Loucy (cell line): Measurements from ENCODE around the gene PXT1.

Experiments
- H2AFZ ChIP-seq: fragments of 200-600 bp; sonication (generic); 2 replicates; pipeline ENCODE4 v1.6.0; 2016; ENCODE audit warnings: antibody characterized with exemption, mild to moderate bottlenecking, low read length, moderate library complexity
- H3F3A ChIP-seq: fragments of 200-600 bp; 2 replicates; pipeline ENCODE4 v1.6.0; 2016; ENCODE audit warnings: antibody characterized with exemption, low read depth, mild to moderate bottlenecking
- H3K27me3 ChIP-seq: fragments of 200-600 bp; sonication (generic); 2 replicates; pipeline ENCODE4 v1.6.1; 2014; ENCODE audit warnings: low read length, mild to moderate bottlenecking; ENCODE audit not compliant: insufficient read depth, poor library complexity, severe bottlenecking
- H3K36me3 ChIP-seq: fragments of 200-600 bp; sonication (generic); 2 replicates; pipeline ENCODE4 v1.6.1; 2016; ENCODE audit warnings: low read length; ENCODE audit not compliant: insufficient read depth
- H3K4me1 ChIP-seq: fragments of 200-600 bp; sonication (generic); 2 replicates; pipeline ENCODE4 v1.5.1; 2014; ENCODE audit warnings: low read length, mild to moderate bottlenecking; ENCODE audit not compliant: insufficient read depth, poor library complexity, severe bottlenecking
- H3K4me2 ChIP-seq: fragments of 200-600 bp; sonication (generic); 2 replicates; pipeline ENCODE4 v1.6.0; 2014; ENCODE audit warnings: antibody characterized with exemption, low read length, low read depth, mild to moderate bottlenecking; ENCODE audit not compliant: poor library complexity, severe bottlenecking
- H3K4me3 ChIP-seq: fragments of 200-600 bp; sonication (generic); 2 replicates; pipeline ENCODE4 v1.5.1; 2014; ENCODE audit warnings: low read length, mild to moderate bottlenecking, mixed read lengths; ENCODE audit not compliant: poor library complexity, severe bottlenecking
- H3K79me2 ChIP-seq: fragments of 200-600 bp; sonication (generic); 2 replicates; pipeline ENCODE4 v1.6.1; 2014; ENCODE audit warnings: low read length; ENCODE audit not compliant: insufficient read depth
- H3K9ac ChIP-seq: fragments of 200-600 bp; sonication (generic); 2 replicates; pipeline ENCODE4 v1.6.0; 2014; ENCODE audit warnings: mild to moderate bottlenecking, low read depth, low read length, moderate library complexity; ENCODE audit not compliant: poor library complexity, severe bottlenecking
- H3K9me2 ChIP-seq: fragments of 200-600 bp; sonication (generic); replicated peaks from 2 replicates; pipeline ENCODE4 v1.6.1; 2016; ENCODE audit warnings: low read depth, low read length, mixed read lengths
- H3K9me3 ChIP-seq: fragments of 200-600 bp; sonication (generic); 2 replicates; pipeline ENCODE4 v1.6.1; 2014; ENCODE audit warnings: mild to moderate bottlenecking, antibody characterized with exemption, low read length, low read depth; ENCODE audit not compliant: insufficient read depth
- H4K20me1 ChIP-seq: fragments of 200-600 bp; sonication (generic); 2 replicates; pipeline ENCODE4 v1.6.0; 2014; ENCODE audit warnings: antibody characterized with exemption, low read length, mild to moderate bottlenecking; ENCODE audit not compliant: insufficient read depth, poor library complexity, severe bottlenecking
- CTCF ChIP-seq: fragments of 200-600 bp; sonication (generic); conservative IDR thresholded peaks from 2 replicates; pipeline ENCODE4 v1.5.1; 2014; ENCODE audit warnings: mild to moderate bottlenecking, antibody characterized with exemption, low read length
- EZH2phosphoT487 ChIP-seq: fragments of 200-600 bp; IDR thresholded peaks from 2 replicates; pipeline ENCODE4 v1.6.1; 2018; ENCODE audit warnings: antibody characterized with exemption, mild to moderate bottlenecking, moderate library complexity, borderline replicate concordance

PXT1 gene

GRCh38 chr6:36376183-36376582, 66.5 kb downstream of the PXT1 start:
- Histone ChIP-seq H3K9ac (no peak overlapping the region), H3F3A (no peaks in the 10 kb centered on the region), H4K20me1 (no peaks in the 10 kb centered on the region), H3K27me3 (no peaks in the 10 kb centered on the region), H3K4me1 (no peaks in the 10 kb centered on the region), H3K9me2 (no peaks in the 10 kb centered on the region), H3K79me2 (no peaks in the 10 kb centered on the region), H3K4me2 (no peak overlapping the region), H3K36me3 (no peaks in the 10 kb centered on the region), H3K4me3 (no peak overlapping the region), H3K9me3 (no peaks in the 10 kb centered on the region), H2AFZ (no peak overlapping the region)
- TF ChIP-seq EZH2phosphoT487 = no peak
- no peak for TF ChIP-seq CTCF

- TF ChIP-seq CTCF (no peak), EZH2phosphoT487 (no peak)
- no peak overlapping the region for H3K4me3 ChIP-seq
These were observed 67.0 kb downstream of the PXT1 start for GRCh38 chr6:36375644-36376155.

GRCh38 chr6:36374972-36375371, 67.7 kb downstream of the PXT1 start:
- Histone ChIP-seq H3K9me3 (no peaks in the 10 kb centered on the region), H3F3A (no peaks in the 10 kb centered on the region), H3K4me1 (no peaks in the 10 kb centered on the region), H3K9me2 (no peaks in the 10 kb centered on the region), H3K9ac (no peak overlapping the region), H2AFZ (no peak overlapping the region), H3K79me2 (no peaks in the 10 kb centered on the region), H3K27me3 (no peaks in the 10 kb centered on the region), H3K4me2 (no peak overlapping the region), H3K36me3 (no peaks in the 10 kb centered on the region), H4K20me1 (no peaks in the 10 kb centered on the region), H3K4me3 (no peak overlapping the region)
- TF ChIP-seq CTCF = no peak
- no peak for TF ChIP-seq EZH2phosphoT487

More at GRCh38 chr6:36375644-36376155, 67.0 kb downstream of the PXT1 start:
- no peaks in the 10 kb centered on the region for H4K20me1 ChIP-seq
- H3K9me2 ChIP-seq = no peaks in the 10 kb centered on the region
- no peak overlapping the region for H3K4me2 ChIP-seq
- H3F3A ChIP-seq = no peaks in the 10 kb centered on the region
- H3K4me1 ChIP-seq = no peaks in the 10 kb centered on the region
- no peaks in the 10 kb centered on the region for H3K36me3 ChIP-seq
- no peaks in the 10 kb centered on the region for H3K9me3 ChIP-seq
- no peak overlapping the region for H3K9ac ChIP-seq
- no peak overlapping the region for H2AFZ ChIP-seq
- no peaks in the 10 kb centered on the region for H3K27me3 ChIP-seq
- no peaks in the 10 kb centered on the region for H3K79me2 ChIP-seq
